Gastrocnemius medialis (tissue), 4 donors: ENCODE data around the gene PAK1.

Source experiments
- POLR2A ChIP-seq, 2 donors: fragments of 450-650 bp; IDR thresholded peaks; one replicate each; pipeline ENCODE4 v1.6.1; 2017; ENCODE audit warnings: antibody characterized with exemption in 2 of 2, mild to moderate bottlenecking in 2 of 2, moderate library complexity in 2 of 2
- TF ChIP-seq, protein P1 (sequence below), 5 experiments: fragments of 450-650 bp in 3 of 5; fragments of 200-600 bp in 2 of 5; sonication (generic) in 2 of 5; IDR thresholded peaks in 4 of 5; conservative IDR thresholded peaks in 1 of 5; 1 replicate in 4 of 5; 2 replicates in 1 of 5; pipeline ENCODE4 v1.5.1; 2016 to 2019; ENCODE audit warnings: antibody characterized with exemption in 5 of 5, mild to moderate bottlenecking in 3 of 5, moderate library complexity in 3 of 5

DNA sequence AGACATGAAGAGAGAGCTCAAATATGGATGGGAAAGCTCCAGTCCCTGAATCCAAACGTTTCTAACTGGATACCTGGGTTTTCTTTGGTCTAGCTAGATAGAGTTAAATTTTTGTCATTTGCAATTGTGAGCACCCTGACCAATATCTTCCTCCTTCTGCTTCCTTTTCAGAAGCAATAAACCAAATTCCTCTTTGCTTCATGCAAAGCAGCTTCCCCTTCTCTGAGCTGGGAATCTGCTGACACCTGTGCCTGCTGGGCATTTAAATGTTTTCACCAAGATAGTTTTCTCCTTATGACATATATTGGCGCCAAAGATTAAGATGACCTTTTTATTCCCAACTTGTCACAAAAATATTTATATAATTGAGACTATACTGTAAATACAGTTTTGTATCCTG, 27.9 kb upstream of the PAK1 start:
- TF ChIP-seq, protein P1, sequence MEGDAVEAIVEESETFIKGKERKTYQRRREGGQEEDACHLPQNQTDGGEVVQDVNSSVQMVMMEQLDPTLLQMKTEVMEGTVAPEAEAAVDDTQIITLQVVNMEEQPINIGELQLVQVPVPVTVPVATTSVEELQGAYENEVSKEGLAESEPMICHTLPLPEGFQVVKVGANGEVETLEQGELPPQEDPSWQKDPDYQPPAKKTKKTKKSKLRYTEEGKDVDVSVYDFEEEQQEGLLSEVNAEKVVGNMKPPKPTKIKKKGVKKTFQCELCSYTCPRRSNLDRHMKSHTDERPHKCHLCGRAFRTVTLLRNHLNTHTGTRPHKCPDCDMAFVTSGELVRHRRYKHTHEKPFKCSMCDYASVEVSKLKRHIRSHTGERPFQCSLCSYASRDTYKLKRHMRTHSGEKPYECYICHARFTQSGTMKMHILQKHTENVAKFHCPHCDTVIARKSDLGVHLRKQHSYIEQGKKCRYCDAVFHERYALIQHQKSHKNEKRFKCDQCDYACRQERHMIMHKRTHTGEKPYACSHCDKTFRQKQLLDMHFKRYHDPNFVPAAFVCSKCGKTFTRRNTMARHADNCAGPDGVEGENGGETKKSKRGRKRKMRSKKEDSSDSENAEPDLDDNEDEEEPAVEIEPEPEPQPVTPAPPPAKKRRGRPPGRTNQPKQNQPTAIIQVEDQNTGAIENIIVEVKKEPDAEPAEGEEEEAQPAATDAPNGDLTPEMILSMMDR (IDR thresholded peaks at IDR 0.05 in 4 of 5, conservative IDR thresholded peaks at IDR 0.05 in 1 of 5), result no peak
- TF ChIP-seq POLR2A (IDR thresholded peaks at IDR 0.05), result no peak
